Measurements from ENCODE around the gene NEDD8. TPM values are rescaled to one million over a fixed set of nuclear protein-coding genes. Genes with fewer than 3 reads are reported as not detected.

The NEDD8 gene
- polyA plus RNA-seq, 1 experiment, result 242 TPM

DNA sequence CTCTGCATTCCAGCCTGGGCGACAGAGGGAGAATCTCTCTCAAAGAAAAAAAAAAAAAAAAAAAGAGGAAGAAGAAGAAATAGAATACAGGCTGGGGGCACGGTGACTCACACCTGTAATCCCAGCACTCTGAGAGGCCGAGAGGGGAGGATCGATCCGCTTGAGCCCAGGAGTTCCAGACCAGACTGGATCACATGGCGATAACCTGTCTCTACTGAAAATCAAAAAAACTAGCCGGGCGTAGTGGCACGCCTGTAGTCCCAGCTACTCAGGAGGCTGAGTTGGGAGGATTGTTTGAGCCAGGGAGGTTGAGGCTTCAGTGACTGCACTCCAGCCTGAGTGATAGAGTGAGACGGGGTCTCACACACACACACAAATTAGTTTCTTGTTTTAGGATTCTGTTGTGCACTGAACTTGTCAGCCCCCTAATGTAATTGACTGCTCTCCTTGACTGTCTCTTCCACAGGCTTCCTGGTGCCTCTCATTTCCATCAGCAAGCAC is 11.2 kb upstream of the NEDD8 start:
- no peaks in the 10 kb centered on the region for H3K27me3 ChIP-seq (ENCODE audit: control insufficient read depth, insufficient read depth, low read length)
- POLR2A ChIA-PET, result interaction anchor here (0.6 kb wide), 1 partner anchor 28 kb away, joined by 3 read pairs; the partner anchor contains the start of gene MDP1
- H3K36me3 ChIP-seq (ENCODE audit: control insufficient read depth, insufficient read depth, low read length), result peaks cover 18% of the 10 kb centered on the region
- no peak for DNase-seq (ENCODE audit: low read depth)
- TF ChIP-seq, protein P1, sequence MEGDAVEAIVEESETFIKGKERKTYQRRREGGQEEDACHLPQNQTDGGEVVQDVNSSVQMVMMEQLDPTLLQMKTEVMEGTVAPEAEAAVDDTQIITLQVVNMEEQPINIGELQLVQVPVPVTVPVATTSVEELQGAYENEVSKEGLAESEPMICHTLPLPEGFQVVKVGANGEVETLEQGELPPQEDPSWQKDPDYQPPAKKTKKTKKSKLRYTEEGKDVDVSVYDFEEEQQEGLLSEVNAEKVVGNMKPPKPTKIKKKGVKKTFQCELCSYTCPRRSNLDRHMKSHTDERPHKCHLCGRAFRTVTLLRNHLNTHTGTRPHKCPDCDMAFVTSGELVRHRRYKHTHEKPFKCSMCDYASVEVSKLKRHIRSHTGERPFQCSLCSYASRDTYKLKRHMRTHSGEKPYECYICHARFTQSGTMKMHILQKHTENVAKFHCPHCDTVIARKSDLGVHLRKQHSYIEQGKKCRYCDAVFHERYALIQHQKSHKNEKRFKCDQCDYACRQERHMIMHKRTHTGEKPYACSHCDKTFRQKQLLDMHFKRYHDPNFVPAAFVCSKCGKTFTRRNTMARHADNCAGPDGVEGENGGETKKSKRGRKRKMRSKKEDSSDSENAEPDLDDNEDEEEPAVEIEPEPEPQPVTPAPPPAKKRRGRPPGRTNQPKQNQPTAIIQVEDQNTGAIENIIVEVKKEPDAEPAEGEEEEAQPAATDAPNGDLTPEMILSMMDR (IDR thresholded peaks at IDR 0.05; ENCODE audit: insufficient read depth, low read depth, low read length), result no peak
- CTCF ChIA-PET, result interaction anchor here (0.7 to 11.1 kb wide), 29 partner anchors 8 to 193 kb away, joined by 3 to 205 read pairs (median 7); partner anchors contain the start of genes CIDEB, DHRS1, IRF9 and LTB4R
- peak overlapping the region; percentile 64 for H3K4me3 ChIP-seq (ENCODE audit: low read depth, low read length)

- POLR2A ChIA-PET, result interaction anchor here (0.6 to 0.9 kb wide), 3 partner anchors 51 to 157 kb away, joined by 3 to 8 read pairs (median 3); partner anchors contain the start of gene NYNRIN
- H3K27me3 ChIP-seq (ENCODE audit: control insufficient read depth, insufficient read depth, low read length), result no peaks in the 10 kb centered on the region
- CTCF ChIA-PET, result interaction anchor here (0.6 to 11.1 kb wide), 35 partner anchors 9 to 194 kb away, joined by 3 to 205 read pairs (median 6); partner anchors contain the start of genes CIDEB, DHRS1, GMPR2 and IRF9
- H3K4me3 ChIP-seq (ENCODE audit: low read depth, low read length), result peak overlapping the region; percentile 64
- TF ChIP-seq, protein P1 (IDR thresholded peaks at IDR 0.05; ENCODE audit: insufficient read depth, low read depth, low read length), result peak; percentile 70
- peaks cover 23% of the 10 kb centered on the region for H3K36me3 ChIP-seq (ENCODE audit: control insufficient read depth, insufficient read depth, low read length)
- no peak for DNase-seq (ENCODE audit: low read depth)
Observed at GRCh38 chr14:24241829-24242443, 9.8 kb upstream of the NEDD8 start.

DNA sequence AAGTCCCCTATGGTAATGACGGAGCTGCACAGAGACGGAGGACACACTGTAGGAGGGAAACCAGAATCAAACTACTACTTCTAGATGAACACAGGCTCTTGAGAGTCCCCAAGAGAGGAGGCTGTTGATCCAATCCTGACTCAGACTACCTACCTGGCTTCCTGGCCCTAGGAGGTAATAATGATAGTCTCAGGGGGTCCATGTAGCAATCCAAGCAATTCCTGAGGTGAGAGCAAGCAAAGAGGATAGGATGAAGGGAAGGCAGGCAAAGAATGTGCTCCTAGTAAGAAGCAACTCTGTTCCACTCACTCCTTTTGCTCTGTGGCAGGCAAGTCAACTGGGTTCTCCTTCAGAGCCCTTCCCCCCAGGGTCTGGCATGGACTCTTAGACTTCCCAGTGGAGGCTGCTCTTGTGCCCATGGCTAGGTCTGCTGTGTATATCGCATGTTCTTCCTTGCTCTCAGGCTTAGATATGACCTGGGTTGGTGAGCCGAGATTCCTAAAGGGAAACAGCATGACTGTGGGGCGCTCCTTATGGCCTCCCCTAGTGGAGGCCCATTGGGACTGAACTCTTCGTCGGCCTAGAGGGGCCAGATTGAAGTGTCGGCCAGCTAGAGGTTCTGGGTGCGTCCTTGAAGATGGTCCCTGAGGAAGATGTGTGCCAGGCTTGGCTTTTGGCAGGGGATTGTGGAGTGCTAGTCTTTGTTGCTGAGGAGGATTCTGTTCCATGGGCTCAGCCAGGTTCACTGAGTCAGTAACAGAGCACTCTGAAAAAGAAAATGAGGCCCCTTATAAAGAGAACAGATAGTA is 8.1 kb upstream of the NEDD8 start:
- Histone ChIP-seq H3K4me3 (ENCODE audit: low read depth, low read length) (no peak overlapping the region), H3K36me3 (ENCODE audit: control insufficient read depth, insufficient read depth, low read length) (peaks cover 25% of the 10 kb centered on the region), H3K27me3 (ENCODE audit: control insufficient read depth, insufficient read depth, low read length) (no peaks in the 10 kb centered on the region)
- POLR2A ChIA-PET, result no interaction called here
- DNase-seq (ENCODE audit: low read depth), result no peak
- TF ChIP-seq, protein P1 (IDR thresholded peaks at IDR 0.05; ENCODE audit: insufficient read depth, low read depth, low read length), result no peak
- CTCF ChIA-PET, result interaction anchor here (3.7 to 11.1 kb wide), 2 partner anchors 58 to 69 kb away, joined by 65 to 205 read pairs; partner anchors contain the start of genes CIDEB, DHRS1, LTB4R and LTB4R2

- no peaks in the 10 kb centered on the region for H3K27me3 ChIP-seq (ENCODE audit: control insufficient read depth, insufficient read depth, low read length)
- CTCF ChIA-PET, result interaction anchor here (0.7 to 11.1 kb wide), 5 partner anchors 10 to 60 kb away, joined by 3 to 205 read pairs (median 5); partner anchors contain the start of genes DHRS1 and NOP9
- H3K36me3 ChIP-seq (ENCODE audit: control insufficient read depth, insufficient read depth, low read length), result peaks cover 25% of the 10 kb centered on the region
- TF ChIP-seq, protein P1 (IDR thresholded peaks at IDR 0.05; ENCODE audit: insufficient read depth, low read depth, low read length), result no peak
- POLR2A ChIA-PET, result no interaction called here
- H3K4me3 ChIP-seq (ENCODE audit: low read depth, low read length), result no peak overlapping the region
- no peak for DNase-seq (ENCODE audit: low read depth)
Observed at GRCh38 chr14:24238527-24239037, 6.4 kb upstream of the NEDD8 start.
